NCI-H2081 (cell line): Measurements from ENCODE around the gene SLC24A3.
"Not testable (repeated sequence)": the region's sequence is repeated elsewhere in the genome, so short reads cannot be mapped to it uniquely, and the experiment has no call there.

Experiments
- DNase-seq, 2 experiments: peaks; one replicate each; lab custom pipeline; 2025; lab: John Stamatoyannopoulos, UW

SLC24A3 gene

DNA sequence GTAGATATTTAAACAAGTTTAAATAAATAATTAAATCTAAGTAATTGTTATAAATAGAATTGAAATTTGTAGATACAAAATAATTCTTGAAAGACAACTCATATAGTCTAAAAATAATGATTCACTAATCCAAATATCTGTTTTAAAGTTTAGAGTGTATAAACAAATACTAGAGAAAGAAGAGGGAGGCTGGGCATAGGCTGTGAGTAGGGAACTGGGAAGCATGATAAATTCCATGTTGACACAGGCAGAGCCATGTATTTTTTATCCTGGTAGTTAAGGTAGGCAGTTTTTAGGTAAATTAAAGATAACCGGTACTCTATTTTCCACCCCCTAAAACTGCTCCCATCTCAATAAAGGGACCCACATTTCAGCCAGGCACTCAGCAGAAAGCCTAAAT lies 534.0 kb downstream of the SLC24A3 start:
- DNase-seq: no peak

DNA sequence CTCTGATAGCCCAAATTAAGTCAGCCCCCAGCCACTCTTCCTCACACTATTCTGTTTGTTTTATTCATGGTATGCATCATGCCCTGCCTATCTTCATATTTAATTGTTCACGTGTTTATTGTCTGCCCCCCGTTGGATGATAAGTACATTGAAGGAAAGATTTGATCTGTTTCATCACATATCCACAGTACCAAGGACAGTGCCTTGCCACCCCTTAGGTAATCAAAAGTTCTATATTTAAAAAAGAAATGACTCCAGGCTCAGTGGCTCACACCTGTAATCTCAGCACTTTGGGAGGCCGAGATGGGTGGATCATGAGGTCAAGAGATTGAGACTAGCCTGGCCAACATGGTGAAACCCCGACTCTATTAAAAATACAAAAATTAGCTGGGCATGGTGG lies 535.5 kb downstream of the SLC24A3 start:
- no peak for DNase-seq

DNA sequence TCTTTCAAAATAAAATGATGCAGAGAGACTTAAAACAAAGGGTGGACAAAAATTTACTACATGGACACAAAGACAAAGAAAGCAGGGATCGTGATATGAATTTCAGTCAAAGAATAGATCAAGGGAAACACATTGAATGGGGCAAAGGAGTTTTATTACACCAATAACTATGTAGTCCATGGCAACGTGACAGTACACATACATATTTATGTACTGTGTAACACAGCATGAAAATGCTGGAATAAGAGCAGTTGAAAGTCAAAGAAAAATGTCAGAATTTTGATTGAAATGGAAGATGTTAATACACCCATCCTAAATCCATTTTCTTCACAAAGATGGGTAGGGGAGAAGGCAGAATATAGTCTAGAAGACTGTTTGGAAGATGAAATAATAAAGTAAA lies 536.2 kb downstream of the SLC24A3 start:
- DNase-seq: no peak

DNA sequence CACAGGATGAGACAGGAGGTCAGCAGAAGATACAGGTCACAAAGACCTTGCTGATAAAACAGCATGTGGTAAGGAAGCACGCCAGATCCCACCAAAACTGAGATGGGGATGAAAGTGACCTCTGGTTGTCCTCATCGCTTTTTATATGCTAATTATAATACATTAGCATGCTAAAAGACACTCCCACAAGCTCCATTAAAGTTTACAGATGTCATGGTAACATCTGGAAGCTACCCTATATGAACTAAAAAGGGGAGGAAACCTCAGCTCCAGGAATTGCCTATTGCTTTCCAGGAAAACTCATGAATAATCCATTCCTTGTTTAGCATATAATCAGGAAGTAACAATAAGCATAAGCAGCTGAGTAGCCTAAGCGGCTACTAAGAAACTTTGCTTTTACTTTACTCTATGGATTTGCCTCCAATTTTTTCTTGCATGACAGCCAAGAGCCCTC lies 537.2 kb downstream of the SLC24A3 start:
- DNase-seq: no peak

DNA sequence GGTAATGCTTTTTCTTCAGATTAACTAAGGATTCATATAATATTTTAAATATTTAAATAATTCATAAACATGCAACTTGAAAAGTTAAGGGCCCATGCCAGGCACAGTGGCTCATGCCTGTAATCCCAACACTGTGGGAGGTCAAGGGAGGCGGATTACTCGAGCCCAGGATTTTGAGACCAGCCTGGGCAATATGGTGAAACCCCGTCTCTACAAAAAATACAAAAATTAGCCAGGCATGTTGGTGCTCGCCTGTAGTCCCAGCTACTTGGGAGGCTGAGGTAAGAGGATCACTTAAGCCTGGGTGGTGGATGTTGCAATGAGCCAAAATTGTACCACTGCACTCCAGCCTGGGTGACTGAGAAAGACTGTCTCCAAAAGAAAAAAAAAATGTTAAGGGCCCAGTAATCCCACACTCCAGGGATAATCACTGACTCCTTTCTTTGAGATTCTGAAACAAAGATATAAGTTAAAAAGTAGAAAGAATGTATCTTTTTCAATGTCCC lies 537.7 kb downstream of the SLC24A3 start:
- no peak for DNase-seq

DNA sequence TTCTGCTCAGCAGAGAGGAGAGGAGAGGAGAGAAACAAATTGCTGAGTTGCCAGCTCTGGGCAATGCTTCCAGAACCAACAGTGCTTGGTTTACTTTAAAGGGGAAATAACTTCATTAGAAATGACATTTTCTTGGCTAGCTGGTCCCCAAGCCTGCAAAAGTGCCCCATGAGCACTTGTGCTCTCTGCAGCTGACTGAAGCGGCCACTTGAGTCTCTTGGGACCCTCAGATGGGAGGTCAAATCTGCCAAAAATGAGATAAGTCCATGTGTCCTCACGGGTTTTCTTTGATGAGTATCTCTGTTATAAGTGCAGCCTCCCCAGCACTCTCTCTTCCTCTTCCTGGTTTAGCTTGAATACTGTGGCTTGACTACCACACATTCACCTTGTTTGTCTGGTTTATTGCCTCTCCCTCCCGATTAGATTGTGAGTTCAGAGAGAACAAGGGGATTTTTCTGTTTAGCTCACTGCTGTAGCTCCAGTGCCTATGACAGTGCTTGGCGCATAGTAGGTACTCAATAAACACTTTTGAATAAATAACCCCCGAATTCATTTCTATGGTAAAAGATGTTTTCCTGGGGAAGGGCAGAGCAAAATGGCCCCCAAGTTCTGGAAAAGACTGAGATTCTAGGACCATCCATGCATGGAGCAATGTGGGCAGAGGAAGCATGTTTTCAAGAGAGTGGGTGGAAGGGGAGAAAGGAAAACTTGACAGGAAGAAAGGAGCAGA lies 538.6 kb downstream of the SLC24A3 start:
- DNase-seq: no peak

DNA sequence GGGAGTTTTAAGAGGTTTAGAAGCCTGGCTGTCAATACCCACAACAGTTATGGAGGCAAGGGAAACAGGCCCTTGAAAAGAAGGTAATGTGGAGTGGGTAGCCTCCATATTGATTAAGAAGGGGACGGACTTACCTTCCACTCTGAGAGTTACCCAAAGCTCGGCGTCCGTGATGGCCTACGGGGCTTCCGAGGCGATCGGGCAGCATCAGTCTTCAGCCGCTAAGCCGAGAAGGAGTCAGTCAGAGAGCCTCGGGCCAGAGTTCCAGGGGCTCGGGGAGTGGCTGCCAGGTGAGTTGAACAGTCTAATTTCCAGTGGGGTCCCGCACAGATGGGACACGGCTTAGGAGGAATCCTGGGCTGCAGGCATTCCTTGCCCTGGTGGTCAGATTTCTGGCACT lies 541.8 kb downstream of the SLC24A3 start:
- DNase-seq: not testable (repeated sequence)

DNA sequence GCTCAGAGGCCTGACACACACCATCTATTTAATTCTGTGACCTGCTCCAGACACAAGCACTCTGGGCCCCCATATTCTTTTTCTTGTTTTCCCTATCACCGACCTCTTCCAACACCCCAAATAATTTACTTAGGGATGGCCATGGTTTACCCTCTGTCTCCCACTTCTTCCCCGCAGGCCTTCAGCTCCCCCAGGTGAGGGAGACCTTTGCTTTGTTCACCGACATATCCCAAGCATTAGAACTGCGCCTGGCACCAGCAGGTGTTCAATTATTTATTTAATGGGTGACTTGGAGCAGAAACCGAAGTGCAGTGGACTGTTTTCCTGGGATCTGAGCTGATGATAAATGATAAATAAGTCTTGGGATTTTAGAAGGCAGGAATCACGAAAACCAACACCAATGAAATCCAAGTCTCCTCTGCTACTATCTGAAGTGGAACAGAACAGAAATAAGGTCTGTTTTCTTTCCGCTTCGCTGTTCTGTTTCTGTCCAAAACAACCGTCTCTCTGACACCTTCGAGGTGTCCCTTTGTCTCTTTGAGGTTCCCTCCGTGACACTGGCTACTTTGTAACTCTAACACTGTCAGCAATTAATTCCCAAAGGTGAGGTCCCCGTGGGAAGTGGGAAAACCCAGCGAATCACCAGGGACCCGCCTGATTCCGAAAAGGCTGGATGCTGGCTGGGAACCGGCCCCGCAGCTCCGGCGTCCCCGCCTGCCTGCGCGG lies 544.5 kb downstream of the SLC24A3 start:
- no peak for DNase-seq

DNA sequence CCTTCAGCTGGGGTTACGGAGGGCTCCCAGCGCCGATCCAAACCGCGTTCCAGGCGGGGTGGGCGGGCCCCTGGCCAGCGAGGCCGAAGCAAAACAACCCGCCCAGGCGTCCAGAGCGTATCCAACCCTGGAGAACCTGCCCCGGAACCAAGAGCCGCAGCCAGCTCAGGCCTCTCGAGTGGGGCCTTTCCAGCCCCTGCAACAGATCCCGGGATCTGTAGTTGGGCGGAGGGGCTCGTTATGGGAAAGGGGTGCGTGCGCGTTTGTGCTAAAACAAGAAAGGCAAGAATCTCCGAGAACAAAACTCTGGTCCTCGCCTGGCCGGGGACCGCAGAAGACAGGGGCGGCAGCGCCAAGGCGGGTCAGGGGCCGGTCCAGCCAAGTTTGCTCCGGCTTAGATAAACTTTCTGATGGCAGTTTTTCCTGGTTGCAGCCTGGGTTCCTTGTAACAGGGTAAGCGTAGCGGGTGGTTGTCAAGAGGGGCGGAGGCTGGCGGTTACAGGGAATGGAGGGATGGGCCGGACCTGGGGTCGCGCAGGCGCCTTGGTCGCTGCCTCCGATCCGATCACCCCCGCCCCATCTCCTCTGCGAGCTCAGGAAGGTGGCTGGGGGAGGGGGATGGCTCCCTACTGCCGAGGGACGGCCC lies 545.2 kb downstream of the SLC24A3 start:
- peak; percentile 63 to 76 for DNase-seq

DNA sequence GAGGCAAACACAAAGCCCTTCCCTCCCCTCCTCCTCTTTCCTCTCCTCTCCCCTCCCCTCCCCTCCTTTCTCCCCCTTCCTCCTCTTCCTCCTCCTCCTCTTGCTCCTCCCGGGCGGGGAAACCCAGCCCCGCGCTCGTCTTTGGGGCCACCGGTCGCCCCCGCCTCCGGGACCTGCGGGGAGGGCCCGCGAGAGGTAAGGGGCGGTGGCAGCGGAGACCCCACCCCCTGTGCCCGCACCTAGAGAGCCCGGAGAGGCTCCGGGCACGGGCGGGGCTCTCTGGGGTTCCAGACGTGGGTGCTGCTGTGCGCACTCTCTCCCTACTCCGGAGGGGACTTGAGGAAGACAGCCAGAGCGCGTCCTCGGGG lies 545.7 kb downstream of the SLC24A3 start, which contains the start of gene RIN2:
Gene RIN2, plus strand, starts transcription at position 126 of the 368 bp plus-strand sequence. CDS start 131,344 bp downstream, outside the sequence.
- no peak for DNase-seq

DNA sequence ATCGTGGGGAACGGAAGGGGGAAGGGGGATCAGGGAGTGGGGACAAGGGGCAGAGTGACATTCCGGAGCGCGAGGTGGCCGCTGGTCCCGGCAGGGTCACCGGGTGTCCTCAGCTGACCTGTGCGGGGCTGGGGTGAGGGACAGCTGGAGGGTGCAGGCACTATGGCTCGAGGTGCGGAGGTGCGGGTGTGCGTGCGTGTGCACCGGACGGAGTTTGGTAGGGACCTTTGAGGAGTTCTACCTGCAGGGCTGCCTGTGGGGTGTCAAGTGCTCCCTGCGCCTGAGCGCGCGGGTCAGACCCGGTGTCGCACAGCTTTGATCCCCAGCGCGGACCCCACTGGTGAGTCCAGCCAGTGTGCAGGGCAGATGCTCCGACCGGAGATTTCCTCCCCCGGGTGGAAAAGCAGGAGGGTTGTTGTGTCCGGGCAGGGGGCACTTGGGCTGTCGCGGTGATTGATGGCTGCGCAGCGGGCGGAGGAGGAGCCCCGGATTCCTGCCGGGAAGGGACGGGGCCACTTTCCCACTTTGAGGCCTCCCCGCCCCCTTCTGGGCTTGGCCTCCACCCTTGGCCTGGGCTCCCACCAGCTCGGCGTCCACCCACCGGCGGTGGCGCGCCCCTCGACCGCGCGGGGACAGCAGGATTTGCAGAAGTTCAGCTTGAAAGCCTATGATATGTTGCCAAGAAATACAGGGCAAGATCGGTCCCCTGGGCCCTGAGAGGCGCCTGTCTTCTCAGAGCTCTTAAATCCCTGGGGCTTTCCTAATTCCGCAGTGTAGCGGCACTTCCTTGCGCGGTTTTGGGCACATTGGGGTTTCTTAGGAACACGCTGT lies 546.3 kb downstream of the SLC24A3 start:
- DNase-seq: no peak

DNA sequence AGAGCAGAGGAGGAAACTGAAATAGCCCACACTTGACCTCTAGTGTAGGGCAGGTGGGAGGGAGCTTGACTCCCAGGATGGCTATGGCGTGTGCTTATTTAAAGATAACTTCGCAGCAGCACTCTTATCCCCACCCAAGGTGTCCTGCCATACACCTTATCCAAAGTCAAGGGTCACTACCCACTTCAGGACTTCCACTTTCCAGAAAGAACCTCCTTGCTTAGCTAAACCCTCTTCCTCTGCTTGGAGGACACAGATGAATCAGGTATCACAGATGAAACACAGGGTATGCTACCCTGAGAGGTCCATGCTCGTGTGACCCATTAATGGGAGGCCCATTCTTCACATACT lies 547.9 kb downstream of the SLC24A3 start:
- no peak for DNase-seq

DNA sequence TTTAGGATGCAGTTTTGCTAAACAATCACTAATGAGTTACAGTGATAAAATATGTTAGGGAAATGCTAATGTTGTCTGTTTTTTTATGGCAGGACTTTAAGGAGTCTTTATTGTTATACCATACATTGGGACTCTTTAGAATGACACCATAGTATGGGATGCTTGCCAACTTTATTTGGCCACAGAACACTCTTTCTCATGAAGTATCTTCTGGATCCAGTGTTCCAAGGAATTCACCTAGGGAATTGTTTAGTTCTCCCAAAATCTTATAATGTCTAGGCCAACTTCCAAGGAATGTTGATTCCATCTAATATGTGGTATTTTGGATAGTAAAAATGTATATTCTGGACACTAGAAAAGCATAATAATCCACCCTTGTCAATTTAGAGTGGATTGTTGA lies 548.9 kb downstream of the SLC24A3 start:
- DNase-seq: no peak

DNA sequence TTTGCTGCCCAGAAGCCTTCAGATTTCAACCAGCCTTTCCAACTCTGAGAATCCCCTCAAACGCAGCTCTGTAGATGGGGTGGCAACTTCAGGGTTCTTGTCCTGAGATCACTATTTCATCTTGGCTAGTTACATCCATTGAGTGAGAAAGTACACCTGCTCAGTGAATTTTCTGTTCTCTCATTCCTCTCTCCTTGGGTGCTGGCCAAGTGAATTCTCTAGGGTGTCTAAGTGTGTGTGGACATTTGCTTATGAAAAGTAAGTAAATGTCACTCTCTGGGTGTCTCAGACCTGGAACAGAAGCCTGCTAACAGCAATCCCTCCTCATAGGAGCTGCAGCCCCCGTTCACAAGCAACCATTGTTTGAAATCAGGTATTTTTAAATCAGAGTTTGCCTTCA lies 549.4 kb downstream of the SLC24A3 start:
- DNase-seq: no peak

DNA sequence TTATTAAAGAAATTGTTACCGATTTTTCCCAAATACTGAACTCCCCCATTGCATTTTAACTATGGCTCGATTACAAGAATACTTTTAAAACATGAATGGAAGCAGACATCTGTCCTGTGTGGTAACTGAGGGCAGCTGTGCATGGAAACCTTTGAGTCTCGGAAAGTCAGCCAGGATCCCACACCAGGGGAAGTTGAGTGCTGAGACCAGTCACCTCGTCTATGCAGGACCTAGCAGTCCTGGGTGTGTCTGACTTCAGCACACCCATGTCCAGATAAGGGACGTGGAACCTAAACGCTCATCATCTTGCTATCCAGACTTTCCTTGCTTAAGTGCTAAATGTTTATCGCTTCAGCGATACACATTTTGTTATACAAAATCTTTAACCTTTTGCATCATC lies 551.8 kb downstream of the SLC24A3 start:
- DNase-seq: no peak

DNA sequence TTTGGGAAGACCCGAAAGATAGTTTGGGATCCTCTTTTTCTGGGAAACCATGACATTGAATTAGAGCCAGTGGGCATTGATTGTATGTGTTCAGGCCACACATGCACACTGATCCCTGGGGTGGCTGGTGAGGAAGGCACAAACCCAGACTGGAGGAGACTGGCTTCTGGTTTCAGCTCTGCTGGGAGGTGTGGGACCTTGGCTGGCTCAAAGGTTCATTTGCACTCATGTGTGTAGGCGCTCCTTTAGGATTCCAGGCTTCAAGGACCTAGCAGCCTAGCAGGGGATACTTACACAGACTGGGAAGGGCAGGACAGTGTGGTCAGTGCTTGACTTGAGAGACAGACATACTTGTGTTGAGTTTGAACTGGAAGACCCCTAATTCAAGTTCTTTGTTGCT lies 552.8 kb downstream of the SLC24A3 start:
- no peak for DNase-seq

DNA sequence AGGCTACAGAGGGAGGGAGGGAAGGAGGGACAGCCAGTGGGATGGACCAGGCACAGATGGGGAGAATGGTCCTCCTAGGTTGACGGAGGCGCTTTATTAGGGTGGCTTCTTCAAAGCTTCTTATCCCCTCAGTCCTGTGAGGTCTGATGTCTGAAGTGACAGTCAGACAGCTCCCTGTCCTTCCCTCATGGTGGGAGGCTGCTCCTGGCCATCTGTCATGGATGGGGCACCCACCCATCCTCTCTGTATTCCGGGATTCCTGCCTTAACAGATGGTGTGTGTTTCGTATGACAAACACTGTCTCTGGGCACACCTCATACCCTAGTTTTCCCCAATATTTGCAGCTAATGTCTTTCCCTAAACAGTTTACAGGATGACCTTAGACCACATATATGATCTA lies 553.5 kb downstream of the SLC24A3 start:
- no peak for DNase-seq

DNA sequence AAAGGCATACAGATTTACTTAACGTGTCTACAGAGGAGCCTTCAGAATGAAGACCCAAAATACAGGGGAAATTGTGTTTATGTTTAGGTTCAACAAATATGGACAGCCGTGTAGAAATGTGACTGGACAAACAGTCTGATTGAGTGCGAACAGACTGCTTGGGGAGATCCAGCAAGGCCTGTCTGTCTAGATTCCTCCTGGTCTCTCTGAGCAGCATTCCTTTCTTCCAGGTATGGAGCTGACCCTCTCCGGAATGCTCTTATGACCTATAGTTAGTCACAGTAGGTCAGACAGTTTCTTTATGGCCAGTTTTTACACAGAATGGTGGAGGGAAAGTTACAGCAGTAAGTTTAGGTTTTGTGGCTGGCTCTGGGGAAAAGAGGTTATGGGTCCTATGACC lies 554.6 kb downstream of the SLC24A3 start:
- DNase-seq: no peak

DNA sequence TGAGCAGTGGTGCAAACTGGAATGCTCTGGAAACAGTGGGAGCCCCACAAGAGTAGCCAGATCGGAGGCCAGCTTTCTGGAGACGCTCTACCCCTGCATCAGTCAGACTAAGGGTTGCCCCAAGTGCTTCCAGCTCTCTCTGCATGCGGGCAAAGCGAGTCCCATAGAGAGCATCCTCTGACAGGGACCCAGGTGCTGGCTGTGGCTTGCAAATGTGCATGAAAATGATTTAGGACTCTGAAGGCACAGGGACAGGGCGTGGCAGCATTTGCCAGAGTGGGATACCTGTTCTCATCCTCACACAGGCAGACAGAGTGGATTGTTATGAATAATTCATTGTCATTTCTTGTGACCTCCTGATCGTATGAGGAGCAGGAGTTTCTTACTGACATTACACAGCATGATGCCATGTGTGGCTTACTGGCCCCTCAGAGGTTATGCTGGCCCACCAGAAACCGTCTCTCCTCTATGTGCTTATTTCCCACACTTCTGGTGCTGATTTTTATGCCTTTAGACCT lies 555.9 kb downstream of the SLC24A3 start:
- DNase-seq: no peak

DNA sequence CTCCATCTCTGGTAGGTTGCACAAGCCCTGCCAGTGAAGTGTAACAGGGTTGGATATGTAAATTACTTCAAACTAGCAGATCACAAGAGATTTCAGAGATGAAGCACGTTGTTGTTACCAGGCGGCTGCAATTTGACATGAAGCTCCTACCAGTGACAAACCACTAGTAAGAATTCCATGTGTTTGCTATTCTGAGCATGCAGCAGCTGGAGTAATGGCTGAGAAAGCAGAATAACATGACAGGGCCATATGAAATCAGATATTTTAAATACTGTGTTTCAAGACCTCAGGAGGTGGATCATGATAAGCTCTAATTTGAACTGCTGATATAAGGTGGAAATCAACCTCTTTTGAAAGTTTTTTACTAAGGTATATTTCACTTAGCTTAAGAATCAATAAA lies 557.1 kb downstream of the SLC24A3 start:
- no peak for DNase-seq

DNA sequence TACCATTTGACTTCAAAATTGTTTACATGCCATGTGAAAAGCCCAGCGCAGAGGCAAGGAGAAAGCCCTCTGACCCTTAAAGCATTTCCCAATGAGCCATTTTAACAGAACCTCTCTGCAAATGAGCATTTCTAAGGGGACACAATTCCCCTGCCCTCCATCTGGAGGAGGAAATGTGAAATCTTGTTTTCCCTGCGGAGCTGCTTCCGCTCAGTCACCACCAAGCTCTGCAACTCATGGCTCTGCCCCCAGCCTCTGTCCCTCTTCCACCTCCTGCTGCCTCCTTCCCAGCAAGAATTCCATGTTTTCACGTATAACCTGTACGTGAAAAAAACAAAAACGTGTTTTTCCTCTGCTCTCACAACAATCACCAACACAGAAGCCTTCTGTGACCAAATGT lies 557.9 kb downstream of the SLC24A3 start:
- no peak for DNase-seq

DNA sequence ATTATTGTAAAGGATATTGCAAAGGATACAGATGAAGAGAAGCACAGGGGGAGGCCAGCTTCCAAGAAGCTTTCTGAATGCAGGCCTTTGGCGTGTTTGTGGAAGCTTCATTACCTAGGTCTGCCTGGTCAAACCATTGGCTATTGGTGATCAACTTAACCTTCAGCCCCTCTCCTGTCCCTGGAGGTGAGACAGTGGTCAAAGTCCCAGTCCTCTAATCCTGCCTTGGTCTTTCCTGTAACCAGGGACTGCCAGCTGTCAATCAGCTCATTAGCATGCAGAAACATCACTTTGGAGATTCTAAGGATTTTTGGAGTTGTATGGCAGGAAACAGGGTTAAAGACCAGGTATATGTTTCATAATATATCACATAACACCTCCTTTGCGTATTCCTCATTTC lies 558.6 kb downstream of the SLC24A3 start:
- no peak for DNase-seq
